Kidney (tissue), 14 donors: ENCODE results near the gene TPRN. TPM values are rescaled to one million over a fixed set of nuclear protein-coding genes. Genes with fewer than 3 reads are reported as not detected.

Experiments used
- DNase-seq, 5 donors: peaks; one replicate each; pipeline ENCODE4 v3.0.0-alpha.2; 2013 to 2020
- FAIRE-seq: peaks from 2 replicates; lab custom pipeline; 2012; peaks lifted over from hg19 to GRCh38; lab: Jason Lieb, UNC
- H3K27ac ChIP-seq, 2 donors: one replicate each; pipeline ENCODE4 v1.7.0; 2013; ENCODE audit warnings: low read depth in 2 of 2, low read length in 2 of 2, inconsistent platforms in 1 of 2
- H3K27me3 ChIP-seq: one replicate; pipeline ENCODE4 v1.7.1; 2013; ENCODE audit warnings: low read length, inconsistent platforms; ENCODE audit not compliant: control insufficient read depth, insufficient read depth
- H3K36me3 ChIP-seq, 3 donors: one replicate each; pipeline versions ENCODE4 v1.7.0 to v1.7.1; 2013; ENCODE audit warnings: low read length in 3 of 3, control low read depth in 1 of 3, inconsistent platforms in 1 of 3; ENCODE audit not compliant: insufficient read depth in 3 of 3, control insufficient read depth in 2 of 3
- H3K4me1 ChIP-seq, 3 donors: one replicate each; pipeline versions ENCODE4 v1.7.0 to v1.7.1; 2013; ENCODE audit warnings: low read length in 3 of 3, inconsistent platforms in 1 of 3, low read depth in 1 of 3; ENCODE audit not compliant: control insufficient read depth in 2 of 3, insufficient read depth in 2 of 3
- H3K4me3 ChIP-seq, 3 donors: one replicate each; pipeline versions ENCODE4 v1.7.0 to v1.8.1; 2013; ENCODE audit warnings: low read length in 3 of 3, control low read depth in 1 of 3, inconsistent platforms in 1 of 3
- H3K9ac ChIP-seq, 3 donors: one replicate each; pipeline versions ENCODE4 v1.7.0 to v1.7.1; 2013; ENCODE audit warnings: low read length in 3 of 3, control low read depth in 1 of 3, inconsistent platforms in 1 of 3
- H3K9me3 ChIP-seq, 3 donors: one replicate each; pipeline versions ENCODE4 v1.7.0 to v1.7.1; 2013; ENCODE audit warnings: low read length in 3 of 3, control low read depth in 1 of 3, inconsistent platforms in 1 of 3; ENCODE audit not compliant: control insufficient read depth in 2 of 3, insufficient read depth in 1 of 3
- CTCF ChIP-seq: IDR thresholded peaks from 3 replicates; pipeline ENCODE4 v1.5.1; 2012; ENCODE audit warnings: mild to moderate bottlenecking, moderate library complexity, borderline replicate concordance; ENCODE audit not compliant: insufficient read depth; ENCODE audit errors: extremely low read depth
- intact Hi-C: fragments of 100-400 bp; cut with DNase I; formaldehyde crosslinking; loops from one replicate; pipeline ENCODE4 v1.11.1; 2022
- polyA plus RNA-seq: library from polyadenylated mRNA; stranded (reverse); fragments of 350-450 nt; fragmentation: Illumina TruSeq; extraction: RNeasy Lipid Tissue Mini Kit (QIAGEN cat#74804); gene quantifications from one replicate; pipeline ENCODE4 v1.2.3, GENCODE V29; 2014; ENCODE audit warnings: low read depth, low replicate concordance; ENCODE audit not compliant: insufficient read depth
- total RNA-seq: library from RNA; stranded (reverse); fragmentation: NEBNext Ultra II Directional; extraction: Animal tissue kit (Norgen Biotek cat#: 25700); gene quantifications from one replicate; pipeline ENCODE4 v1.2.1, GENCODE V29; 2021
- donor health status: control.
- donor health status: control.
- donor health status: control.
- donor health status: control.
- donor health status: control.
- donor health status: DM: yes; HTN: yes; CAD: no.
- donor health status: Normal renal cell carcinoma (clear cell type).

TPRN gene
- total and polyA plus RNA-seq, 2 donors from 2014 or later: 47.2 to 49.5 TPM

DNA sequence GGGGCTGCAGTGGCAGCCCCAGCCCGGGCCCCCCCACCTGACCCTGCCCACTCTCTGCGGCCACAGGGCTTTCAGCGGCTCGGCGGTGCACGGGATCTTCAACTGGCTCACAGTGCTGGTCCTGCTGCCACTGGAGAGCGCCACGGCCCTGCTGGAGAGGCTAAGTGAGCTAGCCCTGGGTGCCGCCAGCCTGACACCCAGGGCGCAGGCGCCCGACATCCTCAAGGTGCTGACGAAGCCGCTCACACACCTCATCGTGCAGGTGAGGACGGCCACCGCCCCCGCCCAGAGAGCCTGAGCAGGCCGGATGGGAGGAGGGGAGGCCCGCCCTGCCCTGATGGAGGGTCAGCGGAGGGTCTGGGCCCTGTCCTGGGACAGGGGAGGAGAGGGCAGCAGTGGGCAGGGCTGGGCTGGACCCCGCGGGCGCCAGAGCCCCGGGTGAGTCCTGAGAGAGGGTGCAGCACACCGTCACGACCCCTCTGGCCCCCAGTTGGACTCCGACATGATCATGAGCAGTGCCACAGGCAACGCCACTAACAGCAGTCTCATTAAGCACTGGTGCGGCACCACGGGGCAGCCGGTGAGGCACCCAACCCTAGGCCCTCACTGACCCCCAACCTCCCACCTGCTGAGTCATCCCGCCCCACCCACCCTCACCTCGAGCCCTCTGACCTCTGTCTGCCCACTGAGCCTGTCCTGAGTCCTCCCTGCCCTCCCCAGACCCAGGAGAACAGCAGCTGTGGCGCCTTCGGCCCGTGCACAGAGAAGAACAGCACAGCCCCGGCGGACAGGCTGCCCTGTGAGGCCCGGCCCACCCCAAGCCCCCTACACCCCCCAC lies 32.8 kb upstream of the TPRN start:
- Histone ChIP-seq H3K36me3 (no peaks in the 10 kb centered on the region), H3K9me3 (no peaks in the 10 kb centered on the region), H3K9ac (no peak overlapping the region), H3K4me1 (peaks cover 0 to 16% (median 9%) of the 10 kb centered on the region in 3 donors), H3K27ac (no peak overlapping the region), H3K4me3 (no peak overlapping the region), H3K27me3 (no peaks in the 10 kb centered on the region)
- DNase-seq (no peak), FAIRE-seq (no peak)
- intact Hi-C loops: loop anchor here (10.0 kb wide), 1 partner anchor 119 kb away; the partner anchor contains the start of gene DPP7
- TF ChIP-seq CTCF: no peak

DNA sequence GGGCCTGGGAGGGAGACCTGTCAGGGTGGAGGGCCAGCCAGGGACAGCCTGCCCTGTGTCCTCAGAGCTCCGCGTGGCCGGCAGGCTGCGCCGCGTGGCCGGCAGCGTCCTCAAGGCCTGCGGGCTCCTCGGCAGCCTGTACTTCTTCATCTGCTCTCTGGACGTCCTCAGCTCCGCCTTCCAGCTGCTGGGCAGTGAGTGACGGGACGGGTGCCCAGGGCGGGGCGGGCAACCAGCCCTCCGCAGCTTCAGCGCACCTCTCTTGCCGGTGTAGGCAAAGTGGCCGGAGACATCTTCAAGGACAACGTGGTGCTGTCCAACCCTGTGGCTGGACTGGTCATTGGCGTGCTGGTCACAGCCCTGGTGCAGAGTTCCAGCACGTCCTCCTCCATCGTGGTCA lies 32.0 kb upstream of the TPRN start:
- H3K27ac ChIP-seq: no peak overlapping the region
- DNase-seq (no peak), FAIRE-seq (no peak)
- intact Hi-C loops: loop anchor here (10.0 kb wide), 1 partner anchor 118 kb away; the partner anchor contains the start of gene DPP7
- no peak overlapping the region for H3K9ac ChIP-seq
- no peak for TF ChIP-seq CTCF
- H3K4me1 ChIP-seq: peaks cover 0 to 19% (median 9%) of the 10 kb centered on the region in 3 donors
- H3K36me3 ChIP-seq: no peaks in the 10 kb centered on the region
- peak overlapping the region in 1 of 3 donors; percentile 25 for H3K4me3 ChIP-seq
- H3K27me3 ChIP-seq: no peaks in the 10 kb centered on the region
- H3K9me3 ChIP-seq: no peaks in the 10 kb centered on the region

DNA sequence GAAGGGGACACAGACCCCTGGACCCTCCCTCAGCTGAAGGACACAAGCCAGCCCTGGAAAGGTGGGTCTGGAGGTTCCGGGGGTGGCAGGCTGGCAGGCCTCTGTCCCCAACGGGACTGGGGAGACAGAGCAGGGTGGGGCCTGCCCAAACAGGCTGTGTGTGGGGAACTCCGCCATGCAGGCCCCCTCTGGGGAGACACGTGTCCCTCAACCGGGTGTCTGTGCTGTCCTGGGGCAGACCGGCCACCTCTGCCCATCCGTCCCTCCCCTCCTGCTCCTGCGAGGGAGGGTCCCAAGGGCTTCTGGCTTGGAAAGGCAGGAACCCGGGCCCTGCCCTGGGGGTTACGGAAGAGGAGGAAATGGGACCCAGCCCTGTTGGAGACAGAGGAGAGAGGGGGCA lies 31.6 kb upstream of the TPRN start:
- no peaks in the 10 kb centered on the region for H3K27me3 ChIP-seq

More for the DNA sequence above, 31.6 kb upstream of the TPRN start:
- Histone ChIP-seq H3K4me1 (peaks cover 0 to 23% (median 11%) of the 10 kb centered on the region in 3 donors), H3K36me3 (no peaks in the 10 kb centered on the region), H3K27ac (no peak overlapping the region), H3K9me3 (no peaks in the 10 kb centered on the region), H3K4me3 (peak overlapping the region in 1 of 3 donors; percentile 25), H3K9ac (no peak overlapping the region)
- TF ChIP-seq CTCF: no peak
- intact Hi-C loops: loop anchor here (10.0 kb wide), 1 partner anchor 117 kb away; the partner anchor contains the start of gene DPP7
- FAIRE-seq: no peak
- DNase-seq: no peak
